Motor neuron (in vitro differentiated cells): ENCODE data around the gene ARHGAP27. TPM values are rescaled to one million over a fixed set of nuclear protein-coding genes. Genes with fewer than 3 reads are reported as not detected.
"Not testable (repeated sequence)": the region's sequence is repeated elsewhere in the genome, so short reads cannot be mapped to it uniquely, and the experiment has no call there.

Experiments used
- ATAC-seq, 8 experiments: fragments of 200-7000 bp; cut with Tn5 transposase; replicated peaks in 6 of 8; 2 replicates each; pipeline ENCODE4 v1.8.0; 2021; ENCODE audit warnings: mild to moderate bottlenecking in 8 of 8, moderate library complexity in 8 of 8
- H3K27ac ChIP-seq, 2 donors: fragments of 250-450 bp; sonication (Bioruptor Pico); 2 replicates each; pipeline ENCODE4 v1.9.0; 2021; ENCODE audit warnings: antibody characterized with exemption in 2 of 2, mild to moderate bottlenecking in 2 of 2, moderate library complexity in 1 of 2
- H3K4me1 ChIP-seq, 2 donors: fragments of 250-450 bp; sonication (Bioruptor Pico); replicated peaks in 1 of 2; 2 replicates each; pipeline ENCODE4 v1.6.1; 2021; ENCODE audit warnings: antibody characterized with exemption in 2 of 2, mild to moderate bottlenecking in 2 of 2, moderate library complexity in 1 of 2
- H3K4me3 ChIP-seq, 5 donors: fragments of 250-450 bp; sonication (Bioruptor Pico); 2 replicates each; pipeline ENCODE4 v1.9.0; 2021; ENCODE audit warnings: antibody characterized with exemption in 5 of 5, mild to moderate bottlenecking in 5 of 5, moderate library complexity in 4 of 5
- WGBS, 10 experiments: fragments of 450-650 bp; shearing (Covaris generic); methylation state at CpG; one replicate each; pipeline ENCODE4 v1.0.0; 2022; 5-methylcytosine and 5-hydroxymethylcytosine counted together
- in situ Hi-C, 9 experiments: fragments of 400-800 bp; cut with MboI; loops; one replicate each; pipeline ENCODE4 v1.15.0; 2021; ENCODE audit warnings: low sequenced_read_pairs in 9 of 9, low pct_unique_long_range_greater_than_20kb in 2 of 9; ENCODE audit not compliant: unreplicated experiment in 9 of 9
- total RNA-seq, 8 experiments: library from RNA; unstranded; fragments of 300-600 nt; gene quantifications; 2 replicates each; pipeline versions ENCODE4 v1.2.3 to v1.2.4, GENCODE V29; 2022

The ARHGAP27 gene
- total RNA-seq, 8 experiments from 2014 or later, result 0.88 to 4.8 (median 2.4) TPM

DNA sequence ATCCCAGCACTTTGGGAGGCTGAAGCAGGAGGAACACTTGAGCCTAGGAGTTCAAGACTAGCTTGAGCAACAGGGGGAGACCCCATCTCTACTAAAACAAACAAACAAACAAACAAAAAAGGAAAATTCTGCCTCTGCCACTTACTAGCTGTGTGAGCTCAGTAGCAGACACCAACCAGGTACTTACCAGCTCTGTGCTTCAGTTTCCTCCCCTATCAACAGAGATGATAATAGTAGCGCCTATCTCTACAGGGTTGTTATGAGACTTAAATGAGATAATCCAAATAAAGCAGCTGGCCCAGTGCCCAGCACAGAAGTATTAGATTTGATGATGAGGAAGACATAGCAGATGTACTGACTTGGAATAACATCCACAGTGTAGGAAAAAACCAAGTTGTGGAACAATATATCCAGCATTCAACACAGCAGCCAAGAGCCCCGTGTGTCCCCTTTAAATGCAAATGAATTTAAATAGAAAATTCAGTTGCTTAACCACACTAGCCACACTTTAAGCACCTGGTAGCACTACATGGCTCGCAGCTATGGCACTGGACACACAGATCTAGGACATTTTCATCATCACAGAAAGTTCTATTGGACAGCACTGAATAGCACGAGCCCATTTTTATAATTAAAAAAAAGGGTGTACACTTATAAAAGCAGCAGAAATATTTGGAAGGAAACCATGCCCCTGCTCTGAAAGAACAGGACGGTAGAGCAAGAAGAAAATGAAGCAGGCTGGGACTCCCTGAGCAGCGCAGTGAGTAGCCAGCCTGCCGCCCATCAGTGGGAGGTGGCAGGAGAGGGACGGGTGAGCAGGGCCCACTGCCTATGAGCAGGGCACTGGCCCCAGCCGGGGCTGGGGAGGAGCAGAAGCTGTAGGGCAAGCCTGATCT, 19.9 kb upstream of the ARHGAP27 start:
- in situ Hi-C loops, H3K4me1 ChIP-seq, H3K4me3 ChIP-seq, H3K27ac ChIP-seq: not testable (repeated sequence)
- ATAC-seq, result peak in 3 of 8 experiments; percentile 55 to 74 (median 69)
- WGBS, 10 experiments, result 0% methylated on average over 1 of the region's 9 CpGs; no CpG with 5 or more reads in 8 of the 10 experiments

DNA sequence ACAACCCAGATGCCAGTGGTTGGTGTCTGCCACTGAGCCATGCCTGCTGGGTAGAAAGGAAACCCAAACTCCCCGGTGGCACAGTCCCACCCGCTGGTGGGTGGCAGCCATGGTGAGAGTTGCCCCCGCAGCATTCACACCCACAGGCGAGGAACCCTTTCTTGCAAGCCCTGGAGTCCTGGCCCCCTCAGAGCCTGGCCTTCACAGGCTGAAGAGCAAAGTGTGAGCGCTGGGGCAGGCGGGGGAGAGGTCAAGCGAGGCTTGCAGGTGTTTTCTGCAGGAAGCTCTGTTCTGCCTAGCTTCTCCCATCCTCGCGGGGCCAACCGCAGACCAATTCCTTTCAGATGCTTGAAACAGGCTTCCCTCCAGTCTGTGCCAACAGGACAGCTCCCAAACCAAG, 19.0 kb upstream of the ARHGAP27 start:
- in situ Hi-C loops, H3K27ac ChIP-seq, H3K4me3 ChIP-seq, H3K4me1 ChIP-seq, ATAC-seq: not testable (repeated sequence)
- WGBS, 10 experiments, result no CpG with 5 or more reads among the region's 10 CpGs

DNA sequence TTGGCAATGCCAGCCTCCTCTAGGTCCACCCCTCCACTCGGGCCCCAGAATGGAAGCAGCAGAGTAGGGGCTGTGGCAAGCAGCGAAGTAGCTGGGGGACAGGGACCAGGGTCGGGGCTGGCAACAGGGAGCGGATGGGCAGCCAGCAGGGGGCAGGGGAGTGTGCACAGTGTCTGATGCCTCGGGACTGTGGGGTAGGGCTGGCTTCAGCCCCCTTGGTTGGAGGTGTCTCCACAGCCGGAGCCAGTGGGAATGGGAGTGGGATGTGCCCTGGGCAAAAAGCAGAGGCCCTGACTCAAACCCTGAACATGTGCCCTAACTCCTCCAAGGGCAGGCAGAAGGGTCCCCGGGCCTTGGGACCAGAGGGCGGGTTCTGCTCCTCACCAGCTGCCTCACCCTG, 18.5 kb upstream of the ARHGAP27 start:
- ATAC-seq, result no peak
- H3K4me1 ChIP-seq, result no peaks in the 10 kb centered on the region
- no CpG with 5 or more reads among the region's 8 CpGs for WGBS, 10 experiments
- no peak overlapping the region for H3K4me3 ChIP-seq
- H3K27ac ChIP-seq, result no peak overlapping the region
- in situ Hi-C loops, result no loop called here

DNA sequence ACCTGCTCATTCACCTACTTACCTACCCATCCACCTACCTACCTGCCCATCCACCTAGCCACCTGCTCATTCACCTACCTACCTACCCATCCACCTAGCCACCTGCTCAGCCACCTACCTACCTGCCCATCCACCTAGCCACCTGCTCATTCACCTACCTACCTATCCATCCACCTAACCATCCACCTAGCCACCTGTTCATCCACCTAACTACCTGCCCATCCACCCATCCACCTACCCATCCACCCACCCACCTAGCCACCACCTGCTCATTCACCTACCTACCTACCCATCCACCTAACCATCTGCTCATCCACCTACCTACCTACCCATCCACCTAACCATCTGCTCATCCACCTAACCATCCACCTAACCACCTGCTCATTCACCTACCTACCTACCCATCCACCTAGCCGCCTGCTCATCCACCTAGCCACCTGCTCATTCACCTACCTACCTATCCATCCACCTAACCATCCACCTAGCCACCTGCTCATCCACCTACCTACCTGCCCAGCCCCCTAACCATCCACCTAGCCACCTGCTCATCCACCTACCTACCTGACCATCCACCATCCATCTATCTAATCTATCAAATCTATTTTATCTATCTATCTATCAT, 17.1 kb upstream of the ARHGAP27 start:
- H3K4me1 ChIP-seq, H3K4me3 ChIP-seq, ATAC-seq, in situ Hi-C loops, H3K27ac ChIP-seq: not testable (repeated sequence)
- WGBS, 10 experiments, result 80 to 100% (median 100%) methylated on average over 1 of the region's 1 CpG; no CpG with 5 or more reads in 3 of the 10 experiments

DNA sequence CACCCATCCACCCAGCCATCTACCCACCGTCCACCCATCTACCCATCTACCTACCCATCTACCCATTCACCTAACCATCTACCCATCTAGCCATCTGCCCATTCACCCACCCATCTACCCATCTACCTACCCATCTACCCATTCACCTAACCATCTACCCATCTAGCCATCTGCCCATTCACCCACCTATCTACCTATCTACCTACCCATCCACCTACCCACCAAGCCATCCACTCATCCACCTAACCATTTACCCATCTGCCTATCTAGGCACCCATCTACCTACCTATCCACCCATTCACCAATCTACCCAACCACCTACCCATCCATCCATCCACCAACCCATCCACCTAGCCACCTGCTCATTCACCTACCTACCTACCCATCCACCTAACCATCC, 16.6 kb upstream of the ARHGAP27 start:
- H3K27ac ChIP-seq, ATAC-seq, in situ Hi-C loops, H3K4me3 ChIP-seq, H3K4me1 ChIP-seq: not testable (repeated sequence)
- WGBS, 10 experiments, result 100% methylated on average over 1 of the region's 1 CpG; no CpG with 5 or more reads in 8 of the 10 experiments

GRCh38 chr17:45448483-45448882, 15.8 kb upstream of the ARHGAP27 start:
- H3K27ac ChIP-seq, H3K4me1 ChIP-seq, H3K4me3 ChIP-seq, in situ Hi-C loops, ATAC-seq: not testable (repeated sequence)
- no CpG with 5 or more reads among the region's 1 CpG for WGBS, 10 experiments

DNA sequence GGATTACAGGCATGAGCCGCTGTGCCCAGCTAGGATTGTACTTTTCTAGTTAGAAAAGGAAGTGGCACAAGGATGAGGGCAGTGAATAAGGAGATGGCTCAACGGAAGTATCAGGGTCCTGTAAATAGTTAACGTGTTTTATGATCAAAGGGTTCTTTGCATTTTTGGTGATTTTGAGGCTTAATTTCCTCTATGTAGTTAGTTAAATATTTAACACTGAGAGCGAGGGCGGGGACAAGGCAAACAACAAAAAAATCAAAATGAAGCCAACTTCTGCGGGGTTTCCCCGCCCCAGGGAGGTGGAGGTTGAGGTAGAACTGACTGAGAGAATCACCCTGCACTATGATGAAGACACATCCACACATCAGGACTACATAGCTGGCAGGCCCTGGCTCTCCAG, 15.4 kb upstream of the ARHGAP27 start:
- H3K4me1 ChIP-seq, H3K4me3 ChIP-seq, ATAC-seq, in situ Hi-C loops, H3K27ac ChIP-seq: not testable (repeated sequence)
- WGBS, 10 experiments, result 50 to 85% (median 60%) methylated on average over 1 to 3 of the region's 7 CpGs; no CpG with 5 or more reads in 7 of the 10 experiments

DNA sequence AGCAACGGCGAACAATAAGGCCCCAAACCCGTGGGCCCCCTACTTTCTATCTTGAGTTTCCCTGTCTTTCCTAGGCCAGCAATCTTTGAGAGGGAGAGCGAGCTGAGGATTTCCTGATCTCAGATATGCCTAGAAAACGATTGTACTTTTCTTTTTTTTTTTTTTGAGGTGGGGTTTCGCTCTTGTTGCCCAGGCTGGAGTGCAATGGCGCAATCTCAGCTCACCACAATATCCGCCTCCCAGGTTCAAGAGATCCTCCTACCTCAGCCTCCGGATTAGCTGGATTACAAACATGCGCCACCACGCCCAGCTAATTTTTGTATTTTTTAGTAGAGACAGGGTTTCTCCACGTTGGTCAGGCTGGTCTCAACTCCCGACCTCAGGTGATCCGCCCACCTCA, 15.0 kb upstream of the ARHGAP27 start:
- 17 to 100% (median 78%) methylated on average over 1 to 7 of the region's 14 CpGs; no CpG with 5 or more reads in 4 of the 10 experiments for WGBS, 10 experiments
- in situ Hi-C loops, result not testable (repeated sequence)

DNA sequence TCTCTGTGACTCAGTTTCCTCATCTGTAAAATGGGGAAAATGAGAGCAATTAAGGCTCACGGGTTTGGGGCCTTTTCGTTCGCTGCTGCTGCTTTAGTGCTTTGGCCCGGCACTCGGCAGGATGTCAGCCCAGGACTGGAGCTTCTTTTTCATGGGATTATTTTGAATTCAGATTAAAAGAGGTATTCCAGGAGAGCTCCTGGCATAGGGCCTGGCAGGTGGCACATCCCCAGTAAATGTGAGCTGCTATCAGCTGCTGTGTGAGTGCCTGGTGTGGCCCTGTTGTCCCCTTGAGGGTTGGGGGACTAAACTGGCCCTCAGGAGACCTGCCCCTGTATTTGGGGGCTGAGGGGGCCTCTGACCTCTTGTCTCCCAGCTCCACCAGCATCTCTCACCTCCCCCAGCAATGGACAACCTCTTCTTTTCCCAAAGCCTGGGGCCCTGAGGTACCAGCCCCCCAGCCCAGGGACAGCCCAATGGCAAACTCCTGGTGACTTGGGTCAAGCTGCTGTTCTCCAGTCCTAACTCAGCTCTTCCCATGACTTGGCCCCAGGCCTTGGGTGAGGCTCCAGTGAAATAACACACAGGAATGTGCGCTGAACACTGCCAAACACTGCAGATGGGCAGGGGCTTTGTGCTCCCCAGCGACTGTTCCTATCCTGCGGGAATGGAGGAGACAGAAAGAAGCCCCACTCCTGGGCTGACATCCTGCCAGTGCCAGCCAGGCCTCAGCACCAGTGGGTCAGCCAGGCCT, 14.4 kb upstream of the ARHGAP27 start:
- peak in 3 of 8 experiments; percentile 71 to 91 (median 81) for ATAC-seq
- H3K4me3 ChIP-seq, H3K4me1 ChIP-seq, in situ Hi-C loops, H3K27ac ChIP-seq: not testable (repeated sequence)
- 87 to 100% (median 93%) methylated on average over 2 to 6 of the region's 8 CpGs; no CpG with 5 or more reads in 5 of the 10 experiments for WGBS, 10 experiments

More for the DNA sequence above, 15.0 kb upstream of the ARHGAP27 start:
- H3K4me3 ChIP-seq, ATAC-seq, H3K4me1 ChIP-seq, H3K27ac ChIP-seq: not testable (repeated sequence)

GRCh38 chr17:45445901-45446743, 13.5 kb upstream of the ARHGAP27 start:
- H3K4me3 ChIP-seq, H3K27ac ChIP-seq, in situ Hi-C loops, H3K4me1 ChIP-seq: not testable (repeated sequence)
- 80% methylated on average over 1 to 5 of the region's 16 CpGs; no CpG with 5 or more reads in 8 of the 10 experiments for WGBS, 10 experiments
- peak in 7 of 8 experiments; percentile 19 to 84 (median 66) for ATAC-seq

DNA sequence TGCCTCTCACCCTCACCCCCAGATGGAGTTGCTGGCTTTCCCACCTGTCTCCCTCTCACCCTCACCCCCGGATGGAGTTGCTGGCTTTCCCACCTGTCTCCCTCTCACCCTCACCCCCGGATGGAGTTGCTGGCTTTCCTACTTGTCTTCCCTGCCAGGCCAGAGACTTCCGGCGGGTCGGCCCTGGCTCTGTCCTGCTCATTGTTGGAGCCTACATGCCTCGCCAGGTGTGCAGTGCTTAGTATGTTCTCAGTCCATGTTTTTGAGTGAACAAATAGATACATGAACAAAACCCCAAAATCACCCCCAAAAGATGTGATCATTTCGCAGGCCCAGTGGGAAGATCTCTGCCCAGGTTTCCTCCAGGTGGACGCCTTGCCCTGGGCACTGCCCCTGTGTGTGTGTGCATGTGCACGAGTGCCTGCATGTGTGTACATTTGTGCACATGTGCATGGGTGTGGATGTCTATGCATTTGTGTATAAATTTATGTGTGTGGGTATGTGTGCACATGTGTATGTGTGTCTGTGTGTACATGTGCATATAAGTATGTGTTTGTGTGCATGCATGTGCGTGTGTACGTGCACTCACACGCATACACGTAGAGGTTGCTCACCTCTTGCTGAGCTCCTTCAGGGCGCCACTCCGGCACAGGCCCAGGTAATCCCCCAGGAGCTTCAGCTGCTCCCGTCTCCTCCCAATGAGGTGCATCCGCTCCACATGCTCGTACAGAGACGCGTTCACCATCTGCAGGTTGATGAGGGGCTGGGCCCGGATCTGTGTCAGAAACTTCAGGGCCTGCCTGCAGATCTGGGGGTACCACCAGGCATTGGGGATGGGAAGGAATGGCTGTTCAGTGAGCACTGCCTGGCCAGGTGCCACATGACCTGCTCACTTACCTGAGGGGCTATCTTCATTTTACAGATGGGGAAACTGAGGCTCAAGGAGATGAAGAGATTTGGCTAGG, 12.5 kb upstream of the ARHGAP27 start:
- WGBS, 10 experiments, result 95 to 100% (median 100%) methylated on average over 1 to 4 of the region's 21 CpGs; no CpG with 5 or more reads in 7 of the 10 experiments
- in situ Hi-C loops, H3K27ac ChIP-seq, H3K4me1 ChIP-seq, H3K4me3 ChIP-seq, ATAC-seq: not testable (repeated sequence)
